ENCODE data around the gene AKR1C2.
"Not testable (repeated sequence)": the region's sequence is repeated elsewhere in the genome, so short reads cannot be mapped to it uniquely, and the experiment has no call there.

AKR1C2 gene

DNA sequence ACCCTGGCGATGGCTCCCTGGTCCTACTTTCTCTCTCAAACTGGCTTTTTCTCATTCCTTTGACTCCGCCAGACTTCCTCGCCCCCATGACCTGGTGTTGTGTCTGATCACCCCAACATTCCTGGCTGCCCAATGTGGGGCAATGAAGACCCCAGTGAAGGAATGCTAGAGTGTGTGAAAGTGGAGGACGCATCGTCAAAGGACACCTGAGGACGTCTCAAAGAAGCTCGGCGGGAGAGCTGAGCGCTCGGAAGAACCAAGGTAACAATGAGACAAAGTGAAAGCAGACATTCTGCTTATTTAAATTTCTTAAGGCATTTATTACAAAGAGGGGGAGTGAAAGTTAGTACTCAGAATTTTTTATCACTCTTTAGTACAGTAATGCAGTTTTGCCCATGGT, 31.7 kb upstream of the AKR1C2 start:
- no peak for DNase-seq (ENCODE audit: low spot score in 2 of 2)
- Mint-ChIP-seq H3K27ac (no peak overlapping the region), H3K9me3 (peaks cover 20% of the 10 kb centered on the region), H3K36me3 (no peaks in the 10 kb centered on the region), H3K4me1 (no peaks in the 10 kb centered on the region), H3K4me3 (no peak overlapping the region)
- ATAC-seq, result no peak

DNA sequence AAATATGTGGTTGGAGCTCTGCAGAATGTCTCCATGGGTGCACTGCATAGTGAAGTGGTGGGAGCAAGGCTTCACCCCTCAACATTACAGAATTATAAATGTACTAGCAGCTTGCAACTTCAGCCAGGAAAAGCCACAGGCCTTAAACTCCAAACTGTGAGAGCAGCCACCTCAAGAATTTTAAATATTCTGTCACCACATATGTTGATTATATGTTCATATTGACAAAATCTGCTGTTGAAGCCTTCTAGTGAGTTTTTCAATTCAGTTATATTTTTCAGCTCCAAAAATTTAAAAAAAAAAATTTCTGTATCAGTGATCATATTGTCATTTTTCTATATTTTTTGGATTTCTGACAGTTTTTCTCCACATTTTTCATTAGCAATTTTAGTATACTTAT, 30.9 kb upstream of the AKR1C2 start:
- DNase-seq (ENCODE audit: low spot score in 2 of 2) (no peak), ATAC-seq (no peak)
- H3K27ac Mint-ChIP-seq, result no peak overlapping the region
- H3K36me3 Mint-ChIP-seq, result no peaks in the 10 kb centered on the region
- peaks cover 25% of the 10 kb centered on the region for H3K9me3 Mint-ChIP-seq
- no peaks in the 10 kb centered on the region for H3K4me1 Mint-ChIP-seq
- H3K4me3 Mint-ChIP-seq, result no peak overlapping the region

- ATAC-seq, result no peak
- Mint-ChIP-seq H3K9me3 (peaks cover 25% of the 10 kb centered on the region), H3K4me1 (no peaks in the 10 kb centered on the region), H3K27ac (no peak overlapping the region), H3K36me3 (no peaks in the 10 kb centered on the region), H3K4me3 (no peak overlapping the region)
- no peak for DNase-seq (ENCODE audit: low spot score in 2 of 2)
Observed at GRCh38 chr10:5033061-5033778, 29.6 kb upstream of the AKR1C2 start.

- ATAC-seq; H3K4me1 Mint-ChIP-seq; H3K36me3 Mint-ChIP-seq; DNase-seq (ENCODE audit: low spot score in 2 of 2); H3K27ac Mint-ChIP-seq; H3K4me3 Mint-ChIP-seq: not testable (repeated sequence)
- H3K9me3 Mint-ChIP-seq, result peaks cover 25% of the 10 kb centered on the region
Observed at GRCh38 chr10:5032444-5032843, 28.8 kb upstream of the AKR1C2 start.

GRCh38 chr10:5031588-5031987, 27.9 kb upstream of the AKR1C2 start:
- H3K4me1 Mint-ChIP-seq; DNase-seq (ENCODE audit: low spot score in 2 of 2); H3K36me3 Mint-ChIP-seq; H3K4me3 Mint-ChIP-seq; ATAC-seq; H3K27ac Mint-ChIP-seq: not testable (repeated sequence)
- H3K9me3 Mint-ChIP-seq, result peaks cover 25% of the 10 kb centered on the region

DNA sequence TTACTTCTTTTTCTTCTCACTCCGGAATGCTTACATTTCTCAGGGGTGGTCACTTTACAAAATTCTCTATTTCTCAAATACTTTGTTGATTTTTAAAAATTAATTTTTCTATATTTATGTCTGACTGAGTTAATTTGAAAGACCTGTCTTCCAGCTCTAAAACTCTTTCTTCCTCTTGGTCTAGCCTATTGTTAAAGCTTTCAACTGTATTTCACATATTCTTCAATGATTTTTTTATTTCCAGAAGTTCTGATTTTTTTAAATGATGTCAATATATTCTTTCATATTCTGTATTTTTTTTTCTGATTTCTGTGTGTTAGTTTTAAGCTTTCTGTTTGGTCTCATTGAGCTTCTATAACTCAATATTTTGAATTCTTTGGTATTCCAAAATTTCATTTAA, 27.3 kb upstream of the AKR1C2 start:
- Mint-ChIP-seq H3K27ac (no peak overlapping the region), H3K36me3 (no peaks in the 10 kb centered on the region), H3K4me3 (no peak overlapping the region), H3K9me3 (peaks cover 25% of the 10 kb centered on the region), H3K4me1 (no peaks in the 10 kb centered on the region)
- DNase-seq (ENCODE audit: low spot score in 2 of 2), result no peak
- no peak for ATAC-seq

DNA sequence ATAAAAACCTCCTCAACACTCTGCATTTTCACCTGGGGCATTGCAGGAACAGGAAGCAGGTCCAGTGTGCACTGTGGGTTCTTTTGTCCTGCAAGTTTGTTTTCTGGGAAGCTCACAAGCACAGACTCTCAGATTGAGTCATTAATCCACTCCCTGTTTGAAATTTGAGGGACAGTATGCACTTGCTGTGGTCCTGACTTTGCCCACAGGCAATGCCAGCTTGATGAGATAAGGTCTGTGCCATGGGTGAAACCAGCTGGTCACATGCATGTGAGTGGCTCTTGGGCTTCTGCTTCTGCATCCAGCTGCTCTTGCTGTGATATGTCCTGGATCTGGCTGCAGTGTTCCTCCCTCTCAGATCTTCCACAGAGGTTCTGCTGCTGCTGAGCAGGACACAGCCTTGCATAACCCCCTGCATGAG, 21.8 kb upstream of the AKR1C2 start:
- not testable (repeated sequence) for H3K27ac Mint-ChIP-seq; H3K9me3 Mint-ChIP-seq; DNase-seq (ENCODE audit: low spot score in 2 of 2); H3K36me3 Mint-ChIP-seq; H3K4me3 Mint-ChIP-seq; ATAC-seq; H3K4me1 Mint-ChIP-seq

GRCh38 chr10:5023177-5023805, 19.6 kb upstream of the AKR1C2 start:
- no peaks in the 10 kb centered on the region for H3K36me3 Mint-ChIP-seq
- no peak for ATAC-seq
- peaks cover 2% of the 10 kb centered on the region for H3K9me3 Mint-ChIP-seq
- H3K27ac Mint-ChIP-seq, result no peak overlapping the region
- H3K4me1 Mint-ChIP-seq, result no peaks in the 10 kb centered on the region
- no peak for DNase-seq (ENCODE audit: low spot score in 2 of 2)
- H3K4me3 Mint-ChIP-seq, result no peak overlapping the region

- not testable (repeated sequence) for H3K4me1 Mint-ChIP-seq; ATAC-seq; DNase-seq (ENCODE audit: low spot score in 2 of 2); H3K9me3 Mint-ChIP-seq; H3K4me3 Mint-ChIP-seq; H3K36me3 Mint-ChIP-seq; H3K27ac Mint-ChIP-seq
Observed at GRCh38 chr10:5021624-5022290, 18.1 kb upstream of the AKR1C2 start.

DNA sequence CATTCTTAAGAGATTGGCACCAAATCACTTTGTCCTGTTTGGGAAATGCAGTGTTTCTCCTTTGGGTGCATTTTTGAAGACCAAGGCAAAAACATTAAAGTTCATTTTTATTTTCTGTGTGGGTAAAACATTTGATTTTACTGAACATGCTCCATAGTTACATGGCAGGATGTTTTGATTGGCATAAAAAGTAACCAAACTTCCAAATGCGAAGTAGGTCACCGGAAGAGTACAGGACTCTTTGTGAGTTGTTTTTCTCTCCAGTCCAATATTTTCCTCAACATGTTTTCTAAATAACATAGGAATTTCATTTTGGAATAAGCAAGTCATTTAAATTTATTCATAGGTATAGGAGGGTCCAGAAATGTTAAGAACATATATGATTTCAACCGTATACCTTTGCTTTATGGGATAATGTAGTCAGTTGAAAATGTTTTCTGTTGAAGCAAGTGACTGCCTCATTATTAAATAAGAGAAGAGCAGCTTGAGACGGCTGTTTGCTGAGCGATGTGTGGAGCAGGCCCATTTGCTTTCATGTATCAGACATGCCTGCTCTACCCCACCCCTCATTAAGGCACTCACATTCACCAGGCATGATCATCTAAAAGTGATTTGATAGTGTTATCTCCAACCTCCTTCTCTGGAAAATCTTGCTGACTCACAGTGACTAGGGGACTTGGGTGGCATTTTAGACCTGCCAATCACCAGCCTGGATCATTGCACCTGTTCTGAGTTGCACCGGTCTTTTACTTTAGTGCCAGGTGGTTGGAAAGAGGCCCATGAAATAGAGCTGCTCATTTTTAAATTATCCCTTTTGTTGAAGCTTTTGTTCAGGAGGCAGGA, 16.3 kb upstream of the AKR1C2 start:
- not testable (repeated sequence) for H3K9me3 Mint-ChIP-seq; H3K36me3 Mint-ChIP-seq; ATAC-seq; H3K4me3 Mint-ChIP-seq; H3K27ac Mint-ChIP-seq; H3K4me1 Mint-ChIP-seq; DNase-seq (ENCODE audit: low spot score in 2 of 2)

- ATAC-seq; H3K36me3 Mint-ChIP-seq; H3K9me3 Mint-ChIP-seq; H3K4me3 Mint-ChIP-seq; DNase-seq (ENCODE audit: low spot score in 2 of 2); H3K27ac Mint-ChIP-seq; H3K4me1 Mint-ChIP-seq: not testable (repeated sequence)
Observed at GRCh38 chr10:5018671-5019277, 15.1 kb upstream of the AKR1C2 start.

GRCh38 chr10:5018134-5018533, 14.5 kb upstream of the AKR1C2 start:
- Mint-ChIP-seq H3K27ac (no peak overlapping the region), H3K36me3 (no peaks in the 10 kb centered on the region), H3K4me1 (no peaks in the 10 kb centered on the region), H3K9me3 (peaks cover 2% of the 10 kb centered on the region), H3K4me3 (no peak overlapping the region)
- ATAC-seq (no peak), DNase-seq (ENCODE audit: low spot score in 2 of 2) (no peak)

DNA sequence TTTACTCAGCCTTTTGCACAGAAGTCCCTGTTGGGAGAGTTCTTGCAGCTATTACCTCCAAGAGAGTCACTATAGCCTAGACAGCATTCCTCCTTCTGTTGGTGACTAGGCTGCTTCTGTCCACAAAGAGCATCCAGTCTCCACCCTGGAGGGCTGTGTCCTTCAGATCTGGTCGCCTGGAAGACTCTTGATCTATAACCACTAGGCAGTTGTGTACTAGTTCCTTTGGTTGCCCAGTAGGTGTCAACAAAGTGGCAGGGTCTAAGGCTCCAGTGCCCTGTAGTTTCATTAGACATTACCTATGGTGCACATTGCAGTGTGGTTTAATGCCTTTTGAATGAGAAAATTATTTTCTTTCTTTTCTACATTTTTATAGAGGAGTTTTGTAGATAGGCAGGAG, 11.3 kb upstream of the AKR1C2 start:
- ATAC-seq (no peak), DNase-seq (ENCODE audit: low spot score in 2 of 2) (no peak)
- H3K36me3 Mint-ChIP-seq, result no peaks in the 10 kb centered on the region
- H3K27ac Mint-ChIP-seq, result no peak overlapping the region
- no peaks in the 10 kb centered on the region for H3K4me1 Mint-ChIP-seq
- H3K4me3 Mint-ChIP-seq, result no peak overlapping the region
- H3K9me3 Mint-ChIP-seq, result no peaks in the 10 kb centered on the region

DNA sequence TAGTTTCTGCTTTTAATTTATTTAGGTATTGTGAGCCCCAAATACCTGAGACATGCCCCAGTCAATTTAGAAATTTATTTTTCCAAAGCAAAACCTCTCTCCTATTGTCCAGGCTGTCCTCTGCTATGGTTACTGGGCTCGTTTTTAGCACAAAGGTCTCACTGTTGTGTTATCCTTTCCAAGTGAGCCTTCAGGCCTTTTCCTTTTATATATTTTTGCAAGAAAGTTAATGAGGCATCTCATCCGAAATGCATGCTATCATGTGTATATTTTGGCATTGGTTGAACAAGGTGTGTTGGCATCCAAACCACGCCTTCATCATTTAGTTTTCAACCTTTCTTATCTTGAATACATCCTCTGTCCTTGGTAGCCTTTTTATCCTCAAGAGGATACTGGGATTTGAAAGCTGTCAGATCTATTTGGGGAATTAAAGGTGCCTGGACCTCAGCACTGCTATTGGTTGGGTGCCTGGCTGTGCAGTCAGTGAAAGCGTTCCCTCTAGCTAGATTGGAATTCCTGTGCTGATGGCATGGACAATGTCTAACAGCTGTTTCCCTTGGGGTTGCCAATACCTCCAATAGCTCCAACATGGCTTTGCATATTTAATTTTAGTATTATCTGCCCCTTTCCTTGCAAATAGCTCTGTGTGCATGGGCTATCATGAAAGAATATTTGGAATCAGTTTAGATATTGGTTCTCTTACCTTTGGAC, 10.7 kb upstream of the AKR1C2 start:
- not testable (repeated sequence) for ATAC-seq; H3K36me3 Mint-ChIP-seq; H3K4me3 Mint-ChIP-seq; H3K9me3 Mint-ChIP-seq; DNase-seq (ENCODE audit: low spot score in 2 of 2); H3K4me1 Mint-ChIP-seq; H3K27ac Mint-ChIP-seq

Data from stimulated activated effector memory CD8-positive, alpha-beta T cell treated with anti-CD3 and anti-CD28 coated beads, Interleukin-12 subunit alpha, Interleukin-12 subunit beta, amount 100 ng/mL, for 72 hours (primary cell).